Breast epithelium (tissue), 3 donors: ENCODE results near the gene ITGAE.

Experiments used
- POLR2AphosphoS5 ChIP-seq, 3 donors: sonication (generic); formaldehyde crosslinking; IDR thresholded peaks; one replicate each; pipeline ENCODE4 v1.6.1; 2017; ENCODE audit warnings: antibody characterized with exemption in 3 of 3
- TF ChIP-seq, protein P1 (sequence below), 3 donors: fragments of 450-650 bp; IDR thresholded peaks; one replicate each; pipeline ENCODE4 v1.5.1; 2016 to 2017; ENCODE audit warnings: antibody characterized with exemption in 3 of 3, mild to moderate bottlenecking in 3 of 3, moderate library complexity in 3 of 3

GRCh38 chr17:3732210-3732621 is 68.8 kb downstream of the ITGAE start:
- TF ChIP-seq, protein P1, sequence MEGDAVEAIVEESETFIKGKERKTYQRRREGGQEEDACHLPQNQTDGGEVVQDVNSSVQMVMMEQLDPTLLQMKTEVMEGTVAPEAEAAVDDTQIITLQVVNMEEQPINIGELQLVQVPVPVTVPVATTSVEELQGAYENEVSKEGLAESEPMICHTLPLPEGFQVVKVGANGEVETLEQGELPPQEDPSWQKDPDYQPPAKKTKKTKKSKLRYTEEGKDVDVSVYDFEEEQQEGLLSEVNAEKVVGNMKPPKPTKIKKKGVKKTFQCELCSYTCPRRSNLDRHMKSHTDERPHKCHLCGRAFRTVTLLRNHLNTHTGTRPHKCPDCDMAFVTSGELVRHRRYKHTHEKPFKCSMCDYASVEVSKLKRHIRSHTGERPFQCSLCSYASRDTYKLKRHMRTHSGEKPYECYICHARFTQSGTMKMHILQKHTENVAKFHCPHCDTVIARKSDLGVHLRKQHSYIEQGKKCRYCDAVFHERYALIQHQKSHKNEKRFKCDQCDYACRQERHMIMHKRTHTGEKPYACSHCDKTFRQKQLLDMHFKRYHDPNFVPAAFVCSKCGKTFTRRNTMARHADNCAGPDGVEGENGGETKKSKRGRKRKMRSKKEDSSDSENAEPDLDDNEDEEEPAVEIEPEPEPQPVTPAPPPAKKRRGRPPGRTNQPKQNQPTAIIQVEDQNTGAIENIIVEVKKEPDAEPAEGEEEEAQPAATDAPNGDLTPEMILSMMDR (IDR thresholded peaks at IDR 0.05): no peak
- no peak for TF ChIP-seq POLR2AphosphoS5 (IDR thresholded peaks at IDR 0.05)
